Suprapubic skin (tissue), 4 donors: Measurements from ENCODE around the gene SLC35F2. TPM values are rescaled to one million over a fixed set of nuclear protein-coding genes. Genes with fewer than 3 reads are reported as not detected.
A peak's percentile ranks its signal among the peaks of the same experiment; 100 is the strongest.

Experiments
- DNase-seq, 2 donors: peaks; one replicate each; pipeline ENCODE4 v3.0.0-alpha.2; 2019; ENCODE audit warnings: low spot score in 2 of 2
- H3K27ac ChIP-seq: fragments of 200-600 bp; sonication (generic); one replicate; pipeline ENCODE4 v1.5.1; 2019
- H3K27me3 ChIP-seq: fragments of 200-600 bp; sonication (generic); one replicate; pipeline ENCODE4 v1.5.1; 2019
- H3K36me3 ChIP-seq: fragments of 200-600 bp; sonication (generic); one replicate; pipeline ENCODE4 v1.5.1; 2019
- H3K4me1 ChIP-seq: fragments of 200-600 bp; sonication (generic); one replicate; pipeline ENCODE4 v1.5.1; 2019
- H3K4me3 ChIP-seq: fragments of 200-600 bp; sonication (generic); one replicate; pipeline ENCODE4 v1.5.1; 2019; ENCODE audit warnings: mild to moderate bottlenecking
- H3K9me3 ChIP-seq: fragments of 200-600 bp; sonication (generic); one replicate; pipeline ENCODE4 v1.5.1; 2019
- CTCF ChIP-seq, 2 donors: fragments of 200-600 bp in 1 of 2; fragments of 450-650 bp in 1 of 2; sonication (generic) in 1 of 2; IDR thresholded peaks; one replicate each; pipeline ENCODE4 v1.5.1; 2016 to 2019; ENCODE audit warnings: antibody characterized with exemption in 2 of 2, mild to moderate bottlenecking in 1 of 2, moderate library complexity in 1 of 2
- EP300 ChIP-seq: sonication (generic); formaldehyde crosslinking; IDR thresholded peaks from one replicate; pipeline ENCODE4 v1.6.1; 2017; ENCODE audit warnings: antibody characterized with exemption
- POLR2A ChIP-seq, 2 donors: fragments of 450-650 bp; IDR thresholded peaks; one replicate each; pipeline ENCODE4 v1.6.1; 2017; ENCODE audit warnings: antibody characterized with exemption in 2 of 2, mild to moderate bottlenecking in 2 of 2, moderate library complexity in 2 of 2
- POLR2AphosphoS5 ChIP-seq, 3 donors: sonication (generic); formaldehyde crosslinking; IDR thresholded peaks; one replicate each; pipeline ENCODE4 v1.6.1; 2017; ENCODE audit warnings: antibody characterized with exemption in 3 of 3
- WGBS: methylation state at CpG from one replicate; pipeline ENCODE4 v1.1.5; 2018; 5-methylcytosine and 5-hydroxymethylcytosine counted together
- total RNA-seq, 4 donors: library from RNA; depleted of rRNA; stranded (reverse); fragments of >200 nt; gene quantifications; one replicate each; pipeline ENCODE4 v1.1.0, GENCODE V29; 2016

Gene SLC35F2
- total RNA-seq, 4 donors from 2014 or later, result 28.5 to 43.0 (median 33.7) TPM

- H3K9me3 ChIP-seq, result no peaks in the 10 kb centered on the region
- H3K27me3 ChIP-seq, result no peaks in the 10 kb centered on the region
These were observed 10.2 kb downstream of the SLC35F2 start for GRCh38 chr11:107848345-107848744.

DNA sequence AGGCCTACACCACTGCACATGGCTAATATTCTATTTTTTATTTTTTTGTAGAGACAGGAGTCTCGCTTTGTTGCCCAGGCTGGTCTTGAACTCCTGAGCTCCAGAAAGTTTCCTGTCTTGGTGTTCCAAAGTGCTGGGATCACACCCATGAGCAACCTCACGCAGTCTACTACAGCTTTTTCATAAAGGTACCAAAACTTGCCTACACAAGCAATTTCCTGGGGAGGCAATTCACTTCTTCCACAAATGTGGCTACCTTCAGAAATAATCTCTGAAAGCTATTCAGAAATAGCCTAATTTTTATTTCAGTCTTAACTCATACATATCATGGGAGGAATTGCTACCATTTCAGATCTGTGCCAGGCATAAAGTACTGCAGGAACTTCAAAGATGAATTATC, 11.4 kb downstream of the SLC35F2 start:
- Histone ChIP-seq H3K36me3 (no peaks in the 10 kb centered on the region), H3K9me3 (no peaks in the 10 kb centered on the region), H3K4me3 (no peak overlapping the region), H3K4me1 (peaks cover 15% of the 10 kb centered on the region), H3K27ac (no peak overlapping the region), H3K27me3 (no peaks in the 10 kb centered on the region)
- WGBS, result 85% methylated on average over 2 of the region's 2 CpGs
- DNase-seq, result no peak
- no peak for TF ChIP-seq EP300
- no peak for TF ChIP-seq POLR2AphosphoS5 (IDR thresholded peaks at IDR 0.05)
- no peak for TF ChIP-seq CTCF (IDR thresholded peaks at IDR 0.05)
- no peak for TF ChIP-seq POLR2A (IDR thresholded peaks at IDR 0.05)

More at GRCh38 chr11:107848345-107848744, 10.2 kb downstream of the SLC35F2 start:
- 38% methylated on average over 1 of the region's 1 CpG for WGBS
- Histone ChIP-seq H3K36me3 (no peaks in the 10 kb centered on the region), H3K4me1 (peaks cover 9% of the 10 kb centered on the region), H3K27ac (no peak overlapping the region), H3K4me3 (no peak overlapping the region)
- TF ChIP-seq POLR2AphosphoS5 (IDR thresholded peaks at IDR 0.05) (no peak), CTCF (IDR thresholded peaks at IDR 0.05) (no peak), EP300 (no peak), POLR2A (IDR thresholded peaks at IDR 0.05) (no peak)
- no peak for DNase-seq

DNA sequence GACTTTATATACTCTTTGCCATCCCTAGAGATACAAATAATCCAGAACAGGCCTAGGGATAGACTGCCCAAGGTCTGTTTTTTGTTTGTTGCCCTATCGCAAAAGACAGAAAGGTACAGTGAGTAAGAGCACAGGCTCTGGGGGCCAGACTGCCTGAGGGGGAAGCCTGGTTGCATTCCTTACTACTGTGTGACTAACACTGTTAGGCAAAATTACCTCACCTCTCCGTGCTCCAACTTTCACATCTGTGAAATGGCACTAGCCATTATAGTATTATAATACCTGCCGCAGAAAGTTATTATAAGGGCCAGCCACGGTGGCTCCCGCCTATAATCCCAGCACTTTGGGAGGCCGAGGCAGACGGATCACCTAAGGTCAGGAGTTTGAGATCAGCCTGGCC, 14.5 kb downstream of the SLC35F2 start:
- peaks cover 33% of the 10 kb centered on the region for H3K4me1 ChIP-seq
- no peaks in the 10 kb centered on the region for H3K27me3 ChIP-seq
- TF ChIP-seq POLR2A (IDR thresholded peaks at IDR 0.05) (no peak), EP300 (no peak), CTCF (IDR thresholded peaks at IDR 0.05) (no peak), POLR2AphosphoS5 (IDR thresholded peaks at IDR 0.05) (no peak)
- no peak overlapping the region for H3K27ac ChIP-seq
- no peaks in the 10 kb centered on the region for H3K9me3 ChIP-seq
- 86% methylated on average over 7 of the region's 7 CpGs for WGBS
- DNase-seq, result no peak
- H3K4me3 ChIP-seq, result no peak overlapping the region
- no peaks in the 10 kb centered on the region for H3K36me3 ChIP-seq

DNA sequence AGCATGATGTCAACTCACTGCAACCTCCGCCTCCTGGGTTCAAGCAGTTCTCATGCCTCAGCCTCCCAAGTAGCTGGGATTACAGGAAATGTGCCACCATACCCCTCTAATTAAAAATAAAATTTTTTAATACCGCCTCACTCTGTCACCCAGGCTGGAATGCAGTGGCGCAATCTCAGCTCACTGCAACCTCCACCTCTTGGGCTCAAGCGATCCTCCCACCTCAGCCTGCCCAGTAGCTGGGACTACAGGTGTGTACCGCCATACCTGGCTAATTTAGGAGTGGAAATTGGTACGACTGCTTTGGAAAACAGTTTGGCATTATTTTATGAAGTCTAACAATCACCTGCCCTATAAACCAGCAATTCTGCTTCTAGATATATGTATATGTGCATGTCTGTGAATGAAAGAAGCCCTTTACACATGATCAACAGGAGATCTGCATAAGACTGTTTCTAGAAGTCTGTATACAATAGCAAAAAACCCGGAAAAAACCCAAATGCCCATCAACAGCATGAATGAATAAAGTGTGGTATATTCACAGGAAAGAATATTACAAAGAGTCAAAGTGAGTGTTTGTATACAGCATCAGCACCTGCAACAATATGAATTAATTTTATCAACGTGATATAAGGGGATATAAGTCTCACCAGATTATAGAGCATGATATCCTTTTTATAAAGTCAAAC, 16.0 kb downstream of the SLC35F2 start:
- Histone ChIP-seq H3K27ac (no peak overlapping the region), H3K4me3 (no peak overlapping the region), H3K9me3 (no peaks in the 10 kb centered on the region), H3K27me3 (no peaks in the 10 kb centered on the region), H3K36me3 (no peaks in the 10 kb centered on the region), H3K4me1 (peaks cover 36% of the 10 kb centered on the region)
- no peak for DNase-seq
- no peak for TF ChIP-seq EP300
- no peak for TF ChIP-seq POLR2AphosphoS5 (IDR thresholded peaks at IDR 0.05)
- TF ChIP-seq POLR2A (IDR thresholded peaks at IDR 0.05), result no peak
- TF ChIP-seq CTCF (IDR thresholded peaks at IDR 0.05), result no peak
- WGBS, result 81% methylated on average over 8 of the region's 8 CpGs

GRCh38 chr11:107840129-107840484, 18.5 kb downstream of the SLC35F2 start:
- WGBS, result 18% methylated on average over 2 of the region's 2 CpGs
- H3K9me3 ChIP-seq, result no peaks in the 10 kb centered on the region
- DNase-seq, result peak in 1 of 2 donors; percentile 75
- H3K27ac ChIP-seq, result peak overlapping the region; percentile 95
- H3K27me3 ChIP-seq, result no peaks in the 10 kb centered on the region
- H3K36me3 ChIP-seq, result no peaks in the 10 kb centered on the region
- TF ChIP-seq POLR2AphosphoS5 (IDR thresholded peaks at IDR 0.05) (no peak), EP300 (no peak), POLR2A (IDR thresholded peaks at IDR 0.05) (no peak), CTCF (IDR thresholded peaks at IDR 0.05) (no peak)
- peaks cover 46% of the 10 kb centered on the region for H3K4me1 ChIP-seq
- peak overlapping the region; percentile 27 for H3K4me3 ChIP-seq
